K562 (cell line): ENCODE data around the gene HLTF. TPM values are rescaled to one million over a fixed set of nuclear protein-coding genes. Genes with fewer than 3 reads are reported as not detected.

Experiments
- BHLHE40 ChIP-seq: IDR thresholded peaks from 2 replicates; pipeline ENCODE4 v1.6.1; 2011; ENCODE audit warnings: low read length, improper control_type of control experiment
- CBFA2T3 ChIP-seq: fragments of 450-650 bp; IDR thresholded peaks from 2 replicates; pipeline ENCODE4 v1.6.1; 2017
- CBFB ChIP-seq: sonication (generic); formaldehyde crosslinking; IDR thresholded peaks from 2 replicates; pipeline ENCODE4 v1.4.0; 2020; ENCODE audit warnings: mild to moderate bottlenecking, missing genetic modification reagents
- ELF4 ChIP-seq: fragments of 450-650 bp; formaldehyde crosslinking; IDR thresholded peaks from 2 replicates; pipeline ENCODE4 v1.4.0; 2022; ENCODE audit warnings: missing genetic modification characterization
- EP400 ChIP-seq: fragments of 450-650 bp; IDR thresholded peaks from 2 replicates; pipeline ENCODE4 v1.6.1; 2017; ENCODE audit warnings: antibody characterized with exemption, mild to moderate bottlenecking, moderate library complexity
- ETV1 ChIP-seq: fragments of 450-650 bp; conservative IDR thresholded peaks from 2 replicates; pipeline ENCODE4 v1.6.1; 2016; ENCODE audit warnings: missing genetic modification characterization, control low read depth, low read depth, missing compliant biosample characterization
- FOS ChIP-seq: IDR thresholded peaks from 3 replicates; pipeline ENCODE4 v1.6.1; 2011; ENCODE audit not compliant: insufficient read length; ENCODE audit errors: extremely low read depth
- GABPB2 ChIP-seq: fragments of 250-450 bp; sonication (Bioruptor Pico); conservative IDR thresholded peaks from 2 replicates; pipeline ENCODE4 v1.5.1; 2021; ENCODE audit warnings: mild to moderate bottlenecking
- KDM1A ChIP-seq, 2 experiments: fragments of 450-650 bp; IDR thresholded peaks; 2 replicates each; pipeline ENCODE4 v1.6.1; 2016; ENCODE audit warnings: mild to moderate bottlenecking in 2 of 2
- KLF16 ChIP-seq: IDR thresholded peaks from 2 replicates; pipeline ENCODE4 v1.6.1; 2016; ENCODE audit warnings: antibody characterized with exemption
- MYC ChIP-seq, 2 experiments: fragments of 250-450 bp in 1 of 2; sonication (Bioruptor Pico) in 1 of 2; IDR thresholded peaks; 2 replicates each; pipeline versions ENCODE4 v1.5.1 to v1.6.1; 2012 to 2021; ENCODE audit warnings: low read depth in 2 of 2, borderline replicate concordance in 1 of 2, improper control_type of control experiment in 1 of 2, low read length in 1 of 2, mild to moderate bottlenecking in 1 of 2, moderate library complexity in 1 of 2
- PML ChIP-seq: IDR thresholded peaks from 2 replicates; pipeline ENCODE4 v1.6.1; 2012; ENCODE audit warnings: low read length, inconsistent platforms
- SMAD4 ChIP-seq: fragments of 250-450 bp; sonication (Bioruptor Pico); conservative IDR thresholded peaks from 2 replicates; pipeline ENCODE4 v1.8.0; 2021; ENCODE audit warnings: inconsistent platforms, mild to moderate bottlenecking, moderate library complexity
- SMARCA5 ChIP-seq: fragments of 450-650 bp; IDR thresholded peaks from 2 replicates; pipeline ENCODE4 v1.6.1; 2016
- SOX6 ChIP-seq: fragments of 450-650 bp; IDR thresholded peaks from 2 replicates; pipeline ENCODE4 v1.6.1; 2014; ENCODE audit warnings: mild to moderate bottlenecking
- STAT5A ChIP-seq: IDR thresholded peaks from 2 replicates; pipeline ENCODE4 v1.6.1; 2012; ENCODE audit warnings: low read length, inconsistent platforms, borderline replicate concordance
- TCFL5 ChIP-seq: fragments of 250-450 bp; sonication (Bioruptor Pico); conservative IDR thresholded peaks from 2 replicates; pipeline ENCODE4 v1.6.1; 2021; ENCODE audit warnings: mild to moderate bottlenecking, moderate library complexity, matching md5 sums
- ZBED1 ChIP-seq: IDR thresholded peaks from 2 replicates; pipeline ENCODE4 v1.6.1; 2014
- ZNF76 ChIP-seq: fragments of 250-450 bp; sonication (Bioruptor Pico); IDR thresholded peaks from 2 replicates; pipeline ENCODE4 v1.4.0; 2020; ENCODE audit warnings: mild to moderate bottlenecking, moderate library complexity, borderline replicate concordance
- ZNF766 ChIP-seq: fragments of 200-800 bp; sonication (Bioruptor generic); conservative IDR thresholded peaks from 2 replicates; pipeline ENCODE4 v1.6.1; 2016; ENCODE audit warnings: missing genetic modification characterization, missing compliant biosample characterization
- ZSCAN32 ChIP-seq: fragments of 450-650 bp; formaldehyde crosslinking; IDR thresholded peaks from 2 replicates; pipeline ENCODE4 v1.4.0; 2020; ENCODE audit warnings: mild to moderate bottlenecking, moderate library complexity
- polyA plus RNA-seq, 8 experiments: library from polyadenylated mRNA; depleted of rRNA in 4 of 8; stranded (reverse) in 5 of 8; unstranded in 3 of 8; fragments of >200 nt; fragmentation: Nextera tagmentation in 2 of 8; fragmentation: Illumina TruSeq in 1 of 8; extraction: Ambion mirVana in 2 of 8; extraction: Trizol in 1 of 8; gene quantifications; 2 replicates each; pipeline versions ENCODE4 v1.2.1 to v1.2.3, GENCODE V29; 2011 to 2014; ENCODE audit warnings: inconsistent platforms in 1 of 8, missing spikeins in 1 of 8
- total RNA-seq, 7 experiments: library from RNA; depleted of rRNA in 6 of 7; stranded (reverse); fragments of >200 nt in 6 of 7; fragmentation: Illumina TruSeq in 2 of 7; extraction: Trizol in 2 of 7; gene quantifications; 2 replicates each; pipeline versions ENCODE4 v1.2.1 to v1.2.3, GENCODE V29; 2011 to 2021; ENCODE audit warnings: low replicate concordance in 1 of 7
- TF ChIP-seq, protein P1 (sequence below): IDR thresholded peaks from 2 replicates; pipeline ENCODE4 v1.6.1; 2011; ENCODE audit not compliant: insufficient read length; ENCODE audit errors: extremely low read depth
- TF ChIP-seq, protein P2 (sequence below): fragments of 250-450 bp; sonication (Bioruptor Pico); IDR thresholded peaks from 2 replicates; pipeline ENCODE4 v1.5.0; 2020; ENCODE audit warnings: mild to moderate bottlenecking, borderline replicate concordance
- TF ChIP-seq, protein P3 (sequence below): sonication (generic); formaldehyde crosslinking; IDR thresholded peaks from 2 replicates; pipeline ENCODE4 v1.8.0; 2022; ENCODE audit warnings: mild to moderate bottlenecking, missing genetic modification reagents

Gene HLTF
- total and polyA plus RNA-seq, 9 of the 15 experiments (the other 6 are each of a cell fraction or from before 2014, with no cell fraction given), result 35.1 to 82.4 (median 50.4) TPM

DNA sequence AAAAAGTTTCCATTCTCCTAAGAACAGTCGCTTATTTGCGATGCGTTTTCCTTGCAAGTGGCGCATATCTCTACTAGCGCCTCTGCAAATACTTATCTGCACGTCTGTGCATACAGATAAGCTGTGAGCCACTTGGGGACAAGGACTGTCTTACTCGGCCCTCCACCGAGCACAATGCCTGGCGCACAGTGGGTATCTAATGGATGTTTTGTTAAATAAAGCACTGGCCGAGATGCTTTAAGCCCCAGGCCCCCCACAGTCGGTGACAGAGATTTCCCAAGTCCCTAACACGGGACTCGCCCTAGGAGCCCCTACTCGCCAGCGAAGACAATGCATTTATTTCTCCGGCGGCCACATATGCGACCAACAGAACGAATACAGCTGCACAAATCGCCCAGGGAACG is 503 bp downstream of the HLTF start (continued):
- TF ChIP-seq ZNF76 (CRISPR knock-in tag) (no peak), KLF16 (peak; percentile 81), CBFB (no peak), SOX6 (peak; percentile 92), GABPB2 (CRISPR knock-in tag) (no peak), ETV1 (tag) (no peak), SMAD4 (CRISPR knock-in tag) (peak; percentile 58), CBFA2T3 (peak; percentile 93), ELF4 (CRISPR knock-in tag) (peak; percentile 76), EP400 (no peak), SMARCA5 (no peak), FOS (no peak), BHLHE40 (peak; percentile 26; the same call in 1 of the 2 replicates), PML (0 out of 2 replicates have a peak, but pooled peaks have one; percentile 49), ZNF766 (no peak), ZSCAN32 (CRISPR knock-in tag) (no peak), STAT5A (peak; percentile 56; the same call in 1 of the 2 replicates), MYC (IDR thresholded peaks at IDR 0.05; ENCODE audit: low read depth, low read length) (peak; percentile 45), MYC (CRISPR knock-in tag; IDR thresholded peaks at IDR 0.05; ENCODE audit: borderline replicate concordance, low read depth) (no peak), TCFL5 (no peak), KDM1A (IDR thresholded peaks at IDR 0.05) (peak; percentile 55 to 65), ZBED1 (no peak)
- TF ChIP-seq, protein P1, sequence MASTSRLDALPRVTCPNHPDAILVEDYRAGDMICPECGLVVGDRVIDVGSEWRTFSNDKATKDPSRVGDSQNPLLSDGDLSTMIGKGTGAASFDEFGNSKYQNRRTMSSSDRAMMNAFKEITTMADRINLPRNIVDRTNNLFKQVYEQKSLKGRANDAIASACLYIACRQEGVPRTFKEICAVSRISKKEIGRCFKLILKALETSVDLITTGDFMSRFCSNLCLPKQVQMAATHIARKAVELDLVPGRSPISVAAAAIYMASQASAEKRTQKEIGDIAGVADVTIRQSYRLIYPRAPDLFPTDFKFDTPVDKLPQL, result no peak
- TF ChIP-seq, protein P2, sequence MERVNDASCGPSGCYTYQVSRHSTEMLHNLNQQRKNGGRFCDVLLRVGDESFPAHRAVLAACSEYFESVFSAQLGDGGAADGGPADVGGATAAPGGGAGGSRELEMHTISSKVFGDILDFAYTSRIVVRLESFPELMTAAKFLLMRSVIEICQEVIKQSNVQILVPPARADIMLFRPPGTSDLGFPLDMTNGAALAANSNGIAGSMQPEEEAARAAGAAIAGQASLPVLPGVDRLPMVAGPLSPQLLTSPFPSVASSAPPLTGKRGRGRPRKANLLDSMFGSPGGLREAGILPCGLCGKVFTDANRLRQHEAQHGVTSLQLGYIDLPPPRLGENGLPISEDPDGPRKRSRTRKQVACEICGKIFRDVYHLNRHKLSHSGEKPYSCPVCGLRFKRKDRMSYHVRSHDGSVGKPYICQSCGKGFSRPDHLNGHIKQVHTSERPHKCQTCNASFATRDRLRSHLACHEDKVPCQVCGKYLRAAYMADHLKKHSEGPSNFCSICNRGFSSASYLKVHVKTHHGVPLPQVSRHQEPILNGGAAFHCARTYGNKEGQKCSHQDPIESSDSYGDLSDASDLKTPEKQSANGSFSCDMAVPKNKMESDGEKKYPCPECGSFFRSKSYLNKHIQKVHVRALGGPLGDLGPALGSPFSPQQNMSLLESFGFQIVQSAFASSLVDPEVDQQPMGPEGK (CRISPR knock-in tag), result no peak
- TF ChIP-seq, protein P3, sequence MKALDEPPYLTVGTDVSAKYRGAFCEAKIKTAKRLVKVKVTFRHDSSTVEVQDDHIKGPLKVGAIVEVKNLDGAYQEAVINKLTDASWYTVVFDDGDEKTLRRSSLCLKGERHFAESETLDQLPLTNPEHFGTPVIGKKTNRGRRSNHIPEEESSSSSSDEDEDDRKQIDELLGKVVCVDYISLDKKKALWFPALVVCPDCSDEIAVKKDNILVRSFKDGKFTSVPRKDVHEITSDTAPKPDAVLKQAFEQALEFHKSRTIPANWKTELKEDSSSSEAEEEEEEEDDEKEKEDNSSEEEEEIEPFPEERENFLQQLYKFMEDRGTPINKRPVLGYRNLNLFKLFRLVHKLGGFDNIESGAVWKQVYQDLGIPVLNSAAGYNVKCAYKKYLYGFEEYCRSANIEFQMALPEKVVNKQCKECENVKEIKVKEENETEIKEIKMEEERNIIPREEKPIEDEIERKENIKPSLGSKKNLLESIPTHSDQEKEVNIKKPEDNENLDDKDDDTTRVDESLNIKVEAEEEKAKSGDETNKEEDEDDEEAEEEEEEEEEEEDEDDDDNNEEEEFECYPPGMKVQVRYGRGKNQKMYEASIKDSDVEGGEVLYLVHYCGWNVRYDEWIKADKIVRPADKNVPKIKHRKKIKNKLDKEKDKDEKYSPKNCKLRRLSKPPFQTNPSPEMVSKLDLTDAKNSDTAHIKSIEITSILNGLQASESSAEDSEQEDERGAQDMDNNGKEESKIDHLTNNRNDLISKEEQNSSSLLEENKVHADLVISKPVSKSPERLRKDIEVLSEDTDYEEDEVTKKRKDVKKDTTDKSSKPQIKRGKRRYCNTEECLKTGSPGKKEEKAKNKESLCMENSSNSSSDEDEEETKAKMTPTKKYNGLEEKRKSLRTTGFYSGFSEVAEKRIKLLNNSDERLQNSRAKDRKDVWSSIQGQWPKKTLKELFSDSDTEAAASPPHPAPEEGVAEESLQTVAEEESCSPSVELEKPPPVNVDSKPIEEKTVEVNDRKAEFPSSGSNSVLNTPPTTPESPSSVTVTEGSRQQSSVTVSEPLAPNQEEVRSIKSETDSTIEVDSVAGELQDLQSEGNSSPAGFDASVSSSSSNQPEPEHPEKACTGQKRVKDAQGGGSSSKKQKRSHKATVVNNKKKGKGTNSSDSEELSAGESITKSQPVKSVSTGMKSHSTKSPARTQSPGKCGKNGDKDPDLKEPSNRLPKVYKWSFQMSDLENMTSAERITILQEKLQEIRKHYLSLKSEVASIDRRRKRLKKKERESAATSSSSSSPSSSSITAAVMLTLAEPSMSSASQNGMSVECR, result peak; percentile 24; the same call in 1 of the 2 replicates
